K562 (cell line): ENCODE results near the gene VPS33A.

Source experiments
- CTCF ChIP-seq, 3 experiments: IDR thresholded peaks in 2 of 3; conservative IDR thresholded peaks in 1 of 3; 2 replicates each; pipeline ENCODE4 v1.5.1; 2011 to 2012; ENCODE audit warnings: low read length in 3 of 3, mild to moderate bottlenecking in 3 of 3, control low read depth in 2 of 3, improper control_type of control experiment in 1 of 3, inconsistent platforms in 1 of 3, low read depth in 1 of 3, mixed read lengths in 1 of 3, moderate library complexity in 1 of 3; ENCODE audit not compliant: insufficient read depth in 2 of 3
- EZH2 ChIP-seq: IDR thresholded peaks from 2 replicates; pipeline ENCODE4 v1.6.1; 2012; ENCODE audit warnings: low read depth, mild to moderate bottlenecking, inconsistent platforms, low read length, borderline replicate concordance
- GATAD2A ChIP-seq: fragments of 450-650 bp; IDR thresholded peaks from 2 replicates; pipeline ENCODE4 v1.6.1; 2017
- POU5F1 ChIP-seq: fragments of 150-350 bp; IDR thresholded peaks from 2 replicates; pipeline ENCODE4 v1.6.1; 2014; ENCODE audit warnings: borderline replicate concordance, low read length, low read depth, mild to moderate bottlenecking; ENCODE audit not compliant: partially characterized antibody
- RBBP5 ChIP-seq: fragments of 200-600 bp; sonication (generic); IDR thresholded peaks from 2 replicates; pipeline ENCODE4 v1.6.1; 2012; ENCODE audit warnings: borderline replicate concordance, mild to moderate bottlenecking, low read length, control low read depth, inconsistent platforms; ENCODE audit not compliant: insufficient read depth, poor library complexity, severe bottlenecking
- ZNF124 ChIP-seq: sonication (generic); formaldehyde crosslinking; IDR thresholded peaks from 2 replicates; pipeline ENCODE4 v1.8.1; 2022; ENCODE audit warnings: missing genetic modification reagents
- ZNF263 ChIP-seq: sonication (generic); formaldehyde crosslinking; IDR thresholded peaks from 2 replicates; pipeline ENCODE4 v1.8.0; 2022; ENCODE audit warnings: mild to moderate bottlenecking, missing genetic modification reagents, borderline replicate concordance
- ZNF512 ChIP-seq: IDR thresholded peaks from 2 replicates; pipeline ENCODE4 v1.6.1; 2016; ENCODE audit warnings: missing genetic modification characterization, missing compliant biosample characterization

- TF ChIP-seq POU5F1 (no peak), GATAD2A (no peak), ZNF124 (no peak), RBBP5 (no peak), ZNF512 (no peak), ZNF263 (no peak), CTCF (IDR thresholded peaks at IDR 0.05 in 2 of 3, conservative IDR thresholded peaks at IDR 0.05 in 1 of 3; ENCODE audit: insufficient read depth in 2 of 3, low read depth in 1 of 3, low read length in 3 of 3) (no peak), EZH2 (no peak)
Measured at GRCh38 chr12:122187466-122187865, 78.8 kb downstream of the VPS33A start.
